NCI-H82 (cell line): Measurements from ENCODE around the gene FYB1.
A peak's percentile ranks its signal among the peaks of the same experiment; 100 is the strongest.
"Not testable (repeated sequence)": the region's sequence is repeated elsewhere in the genome, so short reads cannot be mapped to it uniquely, and the experiment has no call there.

Experiments
- DNase-seq: peaks from one replicate; lab custom pipeline; 2025; lab: John Stamatoyannopoulos, UW

FYB1 gene

GRCh38 chr5:39228596-39228995 lies 9.2 kb upstream of the FYB1 start:
- no peak for DNase-seq

- DNase-seq: no peak
Observed at GRCh38 chr5:39226558-39226957, 7.2 kb upstream of the FYB1 start.

GRCh38 chr5:39226100-39226451 lies 6.7 kb upstream of the FYB1 start:
- peak; percentile 21 for DNase-seq

GRCh38 chr5:39225405-39226099 lies 6.2 kb upstream of the FYB1 start:
- DNase-seq: no peak

- DNase-seq: peak; percentile 92
Observed at GRCh38 chr5:39224196-39224761, 4.9 kb upstream of the FYB1 start.

- peak; percentile 54 for DNase-seq
Observed at GRCh38 chr5:39223565-39224156, 4.3 kb upstream of the FYB1 start.

- not testable (repeated sequence) for DNase-seq
Observed at GRCh38 chr5:39221671-39222070, 2.3 kb upstream of the FYB1 start.

- DNase-seq: no peak
Observed at GRCh38 chr5:39220280-39221030, 1.1 kb upstream of the FYB1 start.

GRCh38 chr5:39218482-39219402 lies 621 bp downstream of the FYB1 start:
- no peak for DNase-seq

- DNase-seq: peak; percentile 78
Observed at GRCh38 chr5:39217365-39218281, 1.7 kb downstream of the FYB1 start.

- no peak for DNase-seq
Observed at GRCh38 chr5:39216631-39217030, 2.7 kb downstream of the FYB1 start.

- no peak for DNase-seq
Observed at GRCh38 chr5:39215857-39216256, 3.5 kb downstream of the FYB1 start.

GRCh38 chr5:39214912-39215709 lies 4.3 kb downstream of the FYB1 start:
- DNase-seq: no peak

- no peak for DNase-seq
Observed at GRCh38 chr5:39213447-39214207, 5.7 kb downstream of the FYB1 start.

- no peak for DNase-seq
Observed at GRCh38 chr5:39211773-39212172, 7.6 kb downstream of the FYB1 start.

GRCh38 chr5:39209924-39210323 lies 9.4 kb downstream of the FYB1 start:
- DNase-seq: no peak

GRCh38 chr5:39208471-39208870 lies 10.9 kb downstream of the FYB1 start:
- no peak for DNase-seq

- DNase-seq: no peak
Observed at GRCh38 chr5:39207345-39208045, 11.9 kb downstream of the FYB1 start.
